ENCODE results near the gene RBBP8NL.

- TF ChIP-seq CTCF (IDR thresholded peaks at IDR 0.05) (no peak), POLR2A (IDR thresholded peaks at IDR 0.05) (no peak)
These were observed 21.3 kb downstream of the RBBP8NL start for GRCh38 chr20:62405981-62406513.
